Measurements from ENCODE around the gene ACAP3.

The ACAP3 gene

DNA sequence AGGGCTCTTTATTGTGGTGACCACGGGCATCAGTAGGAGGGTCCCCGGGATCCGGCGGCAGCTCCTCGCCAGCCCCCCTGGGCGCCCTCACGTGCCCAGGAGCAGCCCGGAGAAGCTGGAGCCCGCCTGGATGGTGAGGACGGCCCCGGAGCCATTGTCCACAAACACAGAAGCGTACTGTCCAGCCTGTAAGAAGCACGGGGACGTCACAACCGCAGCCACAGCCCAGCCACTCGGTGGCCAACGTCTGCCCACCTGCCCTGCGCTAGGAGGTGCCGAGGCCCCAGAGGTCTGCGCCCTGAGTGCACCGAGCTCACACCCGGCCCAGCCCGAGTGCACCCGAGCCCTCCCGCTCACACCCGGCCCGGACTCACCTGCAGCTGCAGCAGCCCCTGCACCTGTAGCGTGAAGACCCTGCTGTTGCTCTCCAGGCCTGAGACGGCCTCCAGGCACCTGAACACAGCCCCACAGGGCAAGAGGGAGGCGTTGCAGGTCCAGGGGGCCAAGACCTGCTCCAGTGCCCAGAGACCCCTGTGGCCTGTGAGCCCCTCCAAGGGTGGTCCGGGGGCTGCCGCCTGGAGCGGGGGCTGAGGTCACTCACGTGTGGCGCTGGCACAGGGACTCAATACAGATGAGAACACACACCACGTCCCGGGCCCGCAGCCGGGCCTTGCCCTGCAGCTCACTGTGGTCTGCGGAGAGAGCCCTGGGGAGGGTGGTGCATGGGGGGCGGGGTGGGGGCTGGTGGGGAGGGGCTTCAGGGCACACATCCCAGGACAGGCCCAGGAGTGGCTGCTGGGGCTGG, 65.1 kb downstream of the ACAP3 start:
- no peak for DNase-seq

Data from OCI-M1 (cell line).